NCI-H2171 (cell line): Measurements from ENCODE around the gene CACNA1S.

Experiments
- DNase-seq: peaks from one replicate; lab custom pipeline; 2025; lab: John Stamatoyannopoulos, UW

Gene CACNA1S

DNA sequence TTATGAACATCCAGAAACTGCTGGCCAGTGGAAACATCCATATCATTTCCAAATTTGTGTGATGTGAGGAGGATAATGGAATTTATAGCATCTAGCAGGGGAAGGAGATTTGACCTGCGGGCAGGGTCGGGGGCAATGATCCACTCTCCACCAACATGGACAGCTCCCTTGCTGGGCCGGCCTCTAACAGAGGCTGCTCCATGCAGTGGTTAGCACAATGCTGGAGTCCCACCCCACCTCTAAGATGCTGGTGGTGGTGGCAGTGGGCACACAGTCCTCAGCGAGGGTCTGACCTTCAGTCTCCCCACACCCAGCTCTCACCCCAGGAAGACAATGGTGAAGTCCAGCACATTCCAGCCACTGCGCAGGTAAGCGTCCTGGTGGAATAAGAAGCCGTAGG, 18.7 kb downstream of the CACNA1S start:
- no peak for DNase-seq

DNA sequence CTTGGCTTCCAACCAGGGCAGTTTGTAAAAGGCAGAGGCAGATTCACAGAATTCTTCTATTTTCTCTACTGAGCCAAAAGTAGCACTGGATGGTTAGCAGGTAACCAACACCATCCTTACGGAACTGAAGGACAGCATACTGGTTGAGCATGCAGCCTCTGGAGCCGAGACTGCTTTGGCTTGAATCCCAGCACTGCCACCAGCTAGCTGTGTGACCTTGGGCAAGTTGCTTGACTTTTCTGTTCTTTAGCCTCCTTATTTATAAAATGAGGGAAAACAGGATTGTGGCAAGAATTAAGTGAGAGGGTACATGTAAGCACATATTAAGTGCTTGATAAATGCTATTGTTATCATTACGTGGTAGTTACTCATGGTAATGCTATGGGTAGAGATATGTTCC, 19.5 kb downstream of the CACNA1S start:
- DNase-seq = no peak

DNA sequence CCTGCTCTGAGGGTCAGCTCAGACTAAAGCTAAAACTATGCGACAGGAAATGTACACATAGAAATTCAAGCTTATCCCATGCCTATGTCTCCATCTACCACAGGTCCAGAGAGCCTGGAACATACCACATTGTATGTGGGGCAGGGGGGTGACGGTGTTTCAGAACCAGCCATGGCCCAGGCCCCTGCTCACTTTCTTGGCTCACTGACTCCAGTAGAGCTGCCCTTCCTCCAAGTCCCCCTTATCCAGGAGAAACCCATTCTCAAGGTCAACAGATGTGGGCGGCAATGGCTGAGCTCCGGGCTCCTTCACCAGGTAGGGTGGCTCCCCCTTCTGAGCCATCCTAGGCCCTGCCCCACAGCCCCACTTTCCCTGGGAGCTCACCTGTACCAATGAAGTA, 21.0 kb downstream of the CACNA1S start:
- no peak for DNase-seq

DNA sequence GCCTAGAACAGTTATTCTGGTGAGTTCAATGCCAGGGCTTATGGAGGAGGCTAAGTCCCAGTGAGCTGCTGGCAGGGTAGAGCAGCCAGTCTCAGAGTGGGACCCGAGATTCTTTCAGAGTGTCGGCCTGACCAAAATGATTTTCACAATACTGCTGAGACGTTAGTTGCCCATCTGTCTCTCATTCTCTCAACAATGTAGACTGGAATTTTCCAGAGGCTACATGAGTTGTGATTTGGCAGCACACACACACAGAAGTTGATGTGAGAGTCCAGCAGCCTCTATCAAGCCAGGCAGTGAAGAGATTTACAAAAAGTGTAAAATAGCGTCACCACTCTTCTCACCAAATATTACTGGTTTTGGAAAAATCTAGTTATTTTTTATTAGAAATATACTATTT, 21.7 kb downstream of the CACNA1S start:
- no peak for DNase-seq

DNA sequence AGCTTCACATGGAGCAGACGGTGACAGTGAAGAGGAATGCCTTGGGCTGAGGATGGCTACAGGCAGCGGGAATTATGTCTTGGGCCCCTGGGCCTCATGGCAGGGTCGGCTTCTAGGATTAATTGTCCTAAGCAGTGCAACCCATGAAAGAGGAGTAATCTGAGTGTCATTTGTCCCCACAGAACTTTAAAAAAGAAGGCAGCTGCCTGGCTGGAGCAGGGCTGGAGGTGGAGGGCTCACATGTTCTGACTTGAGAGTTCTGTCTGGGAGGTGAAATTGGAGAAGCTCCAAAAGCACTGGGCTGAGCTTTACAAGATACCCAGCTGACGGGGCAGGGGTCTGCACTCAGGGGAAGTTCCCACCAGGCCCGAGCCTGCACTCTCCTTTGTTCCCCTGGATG, 22.6 kb downstream of the CACNA1S start:
- DNase-seq = no peak

DNA sequence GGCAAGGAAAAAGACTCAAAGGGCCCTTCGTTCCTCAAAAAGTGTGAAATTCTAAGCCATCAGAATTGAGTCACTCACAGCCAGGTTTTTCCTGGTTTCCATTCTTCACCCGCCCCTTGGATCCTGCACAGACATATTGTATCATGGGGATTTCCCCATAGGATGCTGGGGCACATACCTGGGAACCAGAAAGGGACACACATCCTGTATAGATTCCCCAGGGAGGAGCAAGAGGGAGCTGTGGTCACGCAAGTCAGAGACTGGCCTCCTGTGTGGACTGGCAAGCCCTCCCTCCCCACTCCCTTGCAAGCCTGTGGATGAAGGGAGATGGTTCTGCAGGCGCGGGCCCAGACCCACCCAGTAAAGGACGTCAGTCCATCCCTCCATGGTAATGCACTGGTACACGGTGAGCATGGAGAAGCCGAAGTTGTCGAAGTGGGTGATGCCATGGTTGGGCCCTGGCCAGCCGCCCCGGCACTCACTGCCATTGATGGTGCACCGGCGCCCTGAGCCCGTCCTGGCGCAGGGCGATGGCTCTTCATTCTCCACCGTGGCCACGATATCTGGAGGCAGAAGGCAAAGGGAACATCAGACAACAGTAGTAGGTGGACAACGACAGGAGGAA, 23.2 kb downstream of the CACNA1S start:
- no peak for DNase-seq

DNA sequence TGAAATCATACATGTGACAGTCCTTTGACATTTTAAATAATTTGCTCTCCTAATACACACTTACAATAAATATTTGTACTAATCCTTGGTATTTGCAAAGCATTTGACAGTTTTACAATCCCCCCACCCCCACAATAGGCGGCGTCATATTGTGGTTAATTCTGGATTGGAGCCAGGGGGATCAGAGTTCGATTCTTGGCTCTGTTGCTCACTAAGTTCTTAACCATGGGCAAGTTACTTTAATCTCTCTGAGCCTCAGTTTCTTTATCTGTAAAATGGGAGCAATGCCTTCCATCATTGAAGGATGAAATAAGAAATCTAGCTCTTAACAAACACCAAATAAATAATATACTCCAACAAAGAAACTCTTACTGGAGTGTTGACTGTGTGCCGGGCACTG, 23.8 kb downstream of the CACNA1S start:
- DNase-seq = no peak

DNA sequence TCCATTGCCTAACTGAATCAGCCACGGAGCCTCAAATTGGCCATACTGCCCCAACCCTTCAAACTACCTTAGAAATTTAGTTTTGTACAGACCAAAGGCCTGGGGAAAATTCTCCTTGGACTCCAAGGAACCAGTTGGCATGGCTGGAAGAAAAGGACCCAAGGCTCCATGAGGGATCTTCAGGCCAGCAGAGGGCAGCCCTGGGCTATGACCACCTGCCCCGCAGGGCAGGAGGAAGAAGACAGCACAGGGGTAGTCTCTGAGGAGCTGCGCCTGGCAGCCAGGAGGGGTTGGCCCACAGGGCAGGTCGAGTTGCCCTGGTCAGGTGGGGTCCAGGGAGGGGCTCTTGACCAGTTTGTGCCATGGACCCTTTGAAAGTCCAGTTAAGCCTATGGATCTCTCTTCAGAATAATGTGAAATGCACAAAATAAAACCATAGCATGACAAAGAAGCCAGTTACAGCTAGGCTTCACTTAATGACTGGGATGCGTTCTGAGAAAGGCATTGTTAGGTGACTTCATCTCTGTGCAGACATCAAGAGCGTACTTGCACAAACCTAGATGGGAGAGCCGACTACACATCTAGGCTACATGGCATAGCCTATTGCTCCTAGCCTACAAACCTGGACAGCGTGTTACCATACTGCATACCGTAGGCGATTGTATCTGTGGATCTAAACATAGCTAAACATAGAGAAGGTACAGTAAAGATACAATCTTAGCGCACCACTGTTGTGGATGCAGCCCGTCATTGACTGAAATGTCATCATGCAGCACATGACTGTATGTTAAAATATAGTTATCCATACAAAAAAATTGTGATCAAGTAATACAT, 26.1 kb downstream of the CACNA1S start:
- DNase-seq = no peak

DNA sequence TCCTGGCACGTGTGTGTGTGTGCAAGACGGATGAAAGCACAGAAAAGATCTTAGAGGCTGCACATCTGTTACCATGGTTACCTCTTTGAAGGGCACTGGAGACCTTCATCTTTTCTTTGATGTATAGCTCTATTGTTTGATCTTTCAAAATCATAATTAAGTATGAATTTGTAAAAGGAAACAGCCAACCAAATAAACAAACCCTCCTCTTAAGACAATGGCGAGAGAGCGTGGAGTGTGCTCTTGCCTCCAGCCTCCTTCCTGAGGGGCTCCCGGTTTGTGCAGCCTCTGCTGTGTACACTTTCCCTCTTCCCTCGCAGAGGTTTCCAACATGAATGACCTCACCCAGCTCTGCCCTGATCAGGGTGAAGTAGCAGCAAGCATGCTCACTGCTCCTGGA, 27.9 kb downstream of the CACNA1S start:
- DNase-seq = no peak

DNA sequence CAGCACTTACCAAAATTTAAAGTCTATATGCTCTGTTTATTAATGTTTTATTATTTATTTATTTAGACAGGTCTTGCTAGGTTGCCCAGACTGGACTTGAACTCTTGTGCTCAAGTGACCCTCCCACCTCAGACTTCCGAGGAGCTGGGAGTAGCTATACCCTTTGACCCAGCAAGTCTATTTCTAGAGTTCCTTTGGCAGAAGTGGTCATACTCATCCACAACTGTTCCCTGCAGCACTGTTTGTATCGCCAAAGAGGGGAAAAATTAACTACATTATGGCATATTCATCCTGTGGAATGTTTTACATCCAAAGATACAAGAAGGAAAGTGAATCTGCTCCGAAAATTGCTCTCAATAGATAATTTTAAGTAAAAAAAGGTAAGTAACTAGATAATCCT, 28.5 kb downstream of the CACNA1S start:
- DNase-seq = no peak

DNA sequence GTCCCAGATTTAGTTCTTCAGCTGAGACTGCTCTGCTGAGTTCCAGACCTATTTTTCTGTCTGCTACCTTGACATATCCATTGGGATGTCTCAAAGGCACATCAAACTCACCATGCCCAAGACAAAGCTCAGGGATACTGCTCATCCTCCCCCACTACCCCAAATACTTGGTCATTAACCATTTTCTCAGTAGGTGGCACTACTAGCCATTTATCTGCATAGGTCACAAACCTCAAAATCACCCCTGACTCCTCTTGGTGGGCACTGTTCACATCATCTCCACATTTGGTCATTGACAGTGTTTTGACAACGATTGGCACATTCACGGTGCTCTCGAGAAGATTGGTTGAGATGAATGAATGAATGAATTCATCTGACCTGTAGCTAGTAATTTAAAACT, 32.1 kb downstream of the CACNA1S start:
- DNase-seq = no peak

DNA sequence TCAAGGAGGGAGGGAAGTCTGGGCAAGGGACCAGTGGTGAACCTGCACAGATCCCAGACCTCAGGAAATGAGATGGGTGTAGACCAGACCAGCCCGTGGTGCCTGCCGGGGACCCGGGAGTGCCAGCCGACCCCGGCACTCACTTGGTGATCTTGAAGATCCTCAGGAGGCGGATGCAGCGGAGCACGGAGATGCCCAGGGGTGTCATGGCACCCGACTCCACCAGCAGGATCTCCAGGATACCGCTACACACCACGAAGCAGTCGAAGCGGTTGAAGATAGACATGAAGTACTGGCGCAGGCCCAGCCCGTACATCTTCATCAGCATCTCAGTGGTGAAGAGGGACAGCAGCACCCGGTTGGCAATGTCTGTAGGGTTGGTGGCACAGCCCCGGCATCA, 34.5 kb downstream of the CACNA1S start:
- DNase-seq = no peak

DNA sequence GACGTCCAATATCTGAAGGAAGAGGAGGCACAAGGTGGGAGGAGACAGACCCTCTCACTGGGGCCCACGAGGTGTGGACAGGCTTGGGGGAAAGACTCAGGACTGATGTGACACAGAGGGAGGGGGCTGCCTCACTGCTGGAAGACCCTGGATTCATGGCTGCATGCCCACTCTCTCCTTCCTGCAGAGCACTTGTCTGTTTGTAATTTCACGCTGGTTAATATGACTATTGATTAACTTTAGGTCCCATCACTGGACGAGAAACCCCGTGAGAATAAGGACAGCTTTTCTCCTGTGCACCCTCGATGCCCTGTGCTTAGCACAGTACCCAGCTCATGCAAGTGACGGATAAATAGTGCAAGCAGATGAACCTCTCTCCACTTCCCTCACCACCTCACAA, 35.1 kb downstream of the CACNA1S start:
- no peak for DNase-seq

DNA sequence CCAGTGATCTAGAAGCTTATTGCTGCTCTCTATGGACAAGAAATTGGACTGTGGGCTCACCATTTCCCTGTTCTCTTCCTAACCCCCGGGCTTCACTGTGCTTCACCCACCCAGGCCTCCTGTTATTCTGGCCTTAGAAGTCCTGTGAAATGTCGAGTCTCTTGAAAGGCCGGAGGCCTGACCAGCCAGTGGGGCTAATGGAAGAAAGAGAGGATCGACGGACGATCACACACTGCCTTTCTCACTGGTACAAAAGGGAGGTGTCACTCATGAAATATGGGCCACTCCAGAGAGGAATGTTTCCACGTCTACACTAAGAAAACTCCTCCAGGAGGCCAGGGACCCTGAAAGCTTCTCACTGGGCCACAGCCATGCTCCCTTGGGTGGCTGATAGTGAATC, 36.1 kb downstream of the CACNA1S start:
- no peak for DNase-seq

DNA sequence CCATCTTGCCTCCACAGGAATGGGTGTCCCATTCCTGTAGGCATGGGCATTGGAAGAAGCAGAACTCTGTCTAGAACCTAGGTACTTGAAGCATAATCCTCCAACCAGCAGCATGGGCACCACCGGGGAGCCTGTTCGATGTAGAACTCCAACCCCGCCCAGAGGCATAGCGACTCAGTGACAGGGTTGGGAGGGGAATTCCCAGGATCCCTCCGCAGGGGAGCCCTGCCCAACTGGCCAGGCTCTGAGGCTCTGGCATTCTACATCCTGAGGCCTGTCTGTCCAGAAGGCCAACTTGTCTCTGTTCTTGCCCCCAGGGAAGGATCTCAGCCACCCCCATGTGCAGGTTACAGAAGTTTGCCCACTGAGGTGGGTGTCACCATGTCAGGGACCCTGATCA, 38.2 kb downstream of the CACNA1S start:
- DNase-seq = no peak

DNA sequence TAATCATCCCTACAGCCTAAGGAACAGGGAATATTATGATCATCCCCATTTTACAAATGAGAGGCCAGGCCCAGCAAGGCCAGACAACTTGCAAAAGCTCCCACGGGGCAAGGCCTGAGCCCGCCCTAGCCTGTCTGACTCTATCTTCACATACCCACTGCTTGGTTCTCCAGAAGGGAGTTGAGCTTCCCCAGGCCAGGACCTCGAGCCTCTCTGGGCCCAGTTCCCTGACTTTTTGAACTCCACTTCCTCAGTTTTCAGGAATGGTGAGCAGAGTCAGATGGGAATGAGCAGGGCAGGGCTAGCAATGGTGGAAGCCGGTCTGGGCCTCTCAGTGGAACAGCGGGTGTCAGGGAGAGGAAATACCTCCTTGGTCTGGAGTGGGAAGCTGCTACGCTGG, 39.3 kb downstream of the CACNA1S start:
- DNase-seq = no peak

DNA sequence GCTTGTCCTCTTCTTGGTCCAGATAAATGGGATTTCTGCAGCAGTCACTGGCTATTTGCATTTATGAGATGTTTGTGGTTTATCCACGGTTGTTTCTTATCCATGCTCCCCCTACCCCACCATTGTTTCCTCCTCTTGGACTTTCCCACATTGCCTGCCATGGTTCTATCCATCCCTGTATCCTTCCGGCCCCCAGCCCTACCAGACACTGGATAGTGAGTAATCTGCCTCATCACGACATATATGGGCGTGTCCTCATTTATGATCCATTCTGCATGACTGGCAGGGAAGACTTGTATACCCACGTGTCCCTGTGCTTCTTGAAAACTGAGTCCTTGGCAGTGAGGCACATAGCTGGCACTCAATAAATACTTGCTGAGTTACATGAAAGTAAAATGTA, 40.1 kb downstream of the CACNA1S start:
- no peak for DNase-seq

DNA sequence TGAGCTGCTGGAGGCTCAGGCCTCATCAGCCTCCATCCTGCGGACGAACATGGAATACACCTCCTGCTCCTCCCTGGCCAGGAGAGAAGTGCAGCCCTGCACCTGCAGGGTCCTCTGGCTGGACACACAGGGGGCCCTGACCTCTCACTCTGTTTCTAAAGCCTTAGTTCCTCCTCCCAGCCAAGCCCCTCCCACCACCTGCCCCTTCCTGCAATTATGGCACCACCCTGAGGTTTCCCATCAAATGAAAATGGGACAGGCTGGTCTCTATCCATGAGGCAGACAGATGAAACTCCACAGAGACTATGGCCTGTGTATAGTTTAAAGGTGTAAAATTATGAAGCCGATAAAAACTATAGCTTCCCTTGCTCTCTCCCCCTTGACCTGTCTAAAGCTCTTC, 42.6 kb downstream of the CACNA1S start:
- no peak for DNase-seq

DNA sequence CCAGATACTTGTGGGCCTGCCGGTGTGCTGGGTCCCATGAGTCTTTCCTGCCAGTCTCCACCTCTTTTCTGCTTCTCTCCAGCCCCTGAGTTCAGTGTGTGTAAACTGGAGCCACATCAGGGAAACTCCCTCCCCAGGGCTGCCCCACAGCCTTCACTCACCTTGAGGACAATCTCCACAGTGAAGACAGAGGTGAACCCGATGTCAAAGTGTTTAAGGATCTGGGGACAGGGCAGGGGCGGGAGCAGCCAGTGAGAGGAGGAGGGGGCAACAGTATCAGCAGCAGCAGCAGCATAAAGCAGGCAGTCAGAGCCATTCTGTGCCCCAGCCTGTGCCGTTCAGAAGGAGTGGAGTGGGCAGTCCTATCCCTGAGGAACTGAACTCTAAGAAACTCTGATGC, 43.2 kb downstream of the CACNA1S start:
- no peak for DNase-seq

DNA sequence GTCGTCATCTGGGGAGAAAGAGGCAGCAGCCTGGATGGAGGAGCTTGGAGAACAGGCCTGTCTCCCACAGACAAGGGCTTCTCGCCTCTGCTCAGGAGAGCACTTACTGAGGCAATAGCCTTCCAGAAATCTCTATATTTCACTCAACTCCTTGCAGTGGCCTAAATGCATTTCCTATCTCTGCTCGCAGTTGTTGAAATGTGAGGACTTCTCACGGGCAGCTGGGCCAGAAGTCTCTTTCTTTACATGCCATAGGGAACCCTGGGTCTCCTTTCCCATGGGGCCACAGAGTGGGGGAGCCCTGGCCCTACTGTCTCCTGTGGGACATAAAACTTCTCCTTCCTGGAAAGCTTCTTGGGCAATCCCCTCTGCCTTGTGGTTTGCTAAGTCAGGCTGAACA, 45.2 kb downstream of the CACNA1S start:
- no peak for DNase-seq

DNA sequence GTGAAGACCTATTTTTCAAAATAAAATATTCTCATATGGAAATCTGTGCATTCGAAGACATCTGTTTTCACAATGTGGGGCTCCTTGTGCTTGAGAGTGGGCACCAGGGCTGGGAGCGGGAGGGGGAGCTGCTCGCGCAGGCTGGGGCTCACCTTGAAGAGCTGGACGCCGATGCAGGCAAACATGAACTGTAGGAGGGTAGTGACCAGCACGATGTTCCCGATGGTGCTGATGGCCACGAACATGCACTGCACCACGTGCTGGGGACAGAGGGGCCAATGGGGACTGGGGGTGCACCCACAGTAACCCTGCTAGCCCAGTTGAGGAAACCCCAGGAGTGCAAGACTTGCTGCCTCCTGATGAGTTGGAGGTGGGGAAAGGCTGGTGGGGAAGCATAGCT, 46.5 kb downstream of the CACNA1S start:
- no peak for DNase-seq

DNA sequence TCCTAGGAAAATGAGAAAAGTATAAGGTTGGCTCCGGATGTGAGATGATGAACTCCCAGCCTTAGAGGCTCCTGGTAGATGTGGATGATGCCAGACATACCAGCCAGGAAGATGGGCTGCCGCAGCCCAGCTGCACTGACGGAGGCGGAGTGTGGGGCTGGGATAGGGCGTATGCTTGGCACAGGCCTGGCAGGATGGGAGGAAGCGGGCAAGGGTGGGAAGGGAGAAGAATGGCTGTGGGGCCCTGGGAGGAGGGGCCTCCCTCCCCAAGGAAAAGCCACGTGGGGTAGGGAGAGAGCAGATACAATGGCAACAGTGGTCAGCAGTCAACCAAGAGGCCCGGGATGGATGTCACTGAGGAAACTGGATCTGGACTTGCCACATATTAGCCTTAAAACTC, 47.4 kb downstream of the CACNA1S start:
- no peak for DNase-seq

DNA sequence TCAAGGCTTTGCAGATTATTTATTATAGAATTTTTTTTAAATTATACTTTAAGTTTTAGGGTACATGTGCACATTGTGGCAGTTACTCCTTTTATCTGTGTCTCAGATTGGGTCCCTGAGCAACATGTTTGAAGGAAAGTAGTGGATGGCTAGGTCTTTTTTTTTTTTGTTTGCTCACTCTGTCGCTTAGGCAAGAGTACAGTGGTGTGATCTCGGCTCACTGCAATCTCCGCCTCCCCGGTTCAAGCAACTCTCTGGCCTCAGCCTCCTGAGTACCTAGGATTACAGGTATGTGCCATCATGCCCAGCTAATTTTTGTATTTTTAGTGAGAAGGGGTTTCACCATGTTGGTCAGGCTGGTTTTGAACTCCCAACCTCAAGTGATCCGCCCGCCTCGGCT, 49.1 kb downstream of the CACNA1S start:
- no peak for DNase-seq

DNA sequence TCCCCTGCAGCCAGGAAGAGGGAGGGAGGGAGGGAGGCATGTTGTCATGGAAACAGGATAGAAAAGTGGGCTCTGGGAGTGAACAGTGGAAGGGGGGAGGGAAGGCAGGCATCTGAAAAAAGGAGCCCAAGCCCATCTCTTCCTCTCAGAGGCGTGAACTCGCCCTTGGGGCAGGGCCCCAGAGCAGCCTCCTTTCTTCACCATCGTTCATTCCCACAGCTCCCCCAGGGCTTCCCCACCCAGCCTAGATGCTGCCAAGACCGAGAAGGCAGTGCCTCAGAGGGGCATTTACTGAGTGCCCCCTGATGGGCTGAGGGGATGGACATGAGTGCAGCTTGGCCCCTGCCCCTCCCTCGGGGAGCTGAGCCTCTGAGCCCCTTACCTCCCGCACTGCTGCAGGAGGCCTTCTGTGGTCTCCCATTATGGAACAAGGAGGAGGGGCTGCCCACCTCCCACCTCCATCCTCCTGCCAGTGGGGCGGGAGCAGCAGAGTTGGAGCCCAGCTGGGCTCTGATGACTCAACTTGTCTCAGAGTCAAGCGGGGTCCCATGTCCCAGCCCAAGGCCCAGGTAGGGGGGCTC, 49.6 kb downstream of the CACNA1S start:
- no peak for DNase-seq
